Vagina (tissue), 2 donors: ENCODE results near the gene SPG11. TPM values are rescaled to one million over a fixed set of nuclear protein-coding genes. Genes with fewer than 3 reads are reported as not detected.

Experiments used
- DNase-seq, 2 donors: peaks; one replicate each; pipeline ENCODE4 v3.0.0-alpha.2; 2017; ENCODE audit errors: extremely low spot score in 2 of 2
- H3K27ac ChIP-seq: fragments of 200-600 bp; sonication (generic); one replicate; pipeline ENCODE4 v1.5.1; 2019
- H3K27me3 ChIP-seq: fragments of 200-600 bp; sonication (generic); one replicate; pipeline ENCODE4 v1.5.1; 2019
- H3K36me3 ChIP-seq, 2 donors: fragments of 200-600 bp; sonication (generic); one replicate each; pipeline ENCODE4 v1.5.1; 2017 to 2019
- H3K4me1 ChIP-seq: fragments of 200-600 bp; sonication (generic); one replicate; pipeline ENCODE4 v1.5.1; 2019
- H3K4me3 ChIP-seq, 2 donors: fragments of 200-600 bp; sonication (generic); 1 replicate in 1 of 2; 2 replicates in 1 of 2; pipeline ENCODE4 v1.5.1; 2016 to 2019
- H3K9me3 ChIP-seq: fragments of 200-600 bp; sonication (generic); one replicate; pipeline ENCODE4 v1.5.1; 2019
- CTCF ChIP-seq, 3 experiments: fragments of 450-650 bp in 2 of 3; fragments of 200-600 bp in 1 of 3; sonication (generic) in 1 of 3; IDR thresholded peaks; one replicate each; pipeline ENCODE4 v1.5.1; 2017 to 2019; ENCODE audit warnings: antibody characterized with exemption in 3 of 3, mild to moderate bottlenecking in 2 of 3, moderate library complexity in 2 of 3
- POLR2A ChIP-seq, 2 donors: fragments of 450-650 bp; IDR thresholded peaks; one replicate each; pipeline ENCODE4 v1.6.1; 2017; ENCODE audit warnings: antibody characterized with exemption in 2 of 2, mild to moderate bottlenecking in 2 of 2, moderate library complexity in 2 of 2
- POLR2AphosphoS5 ChIP-seq, 2 donors: sonication (generic); formaldehyde crosslinking; IDR thresholded peaks; one replicate each; pipeline ENCODE4 v1.9.0; 2017; ENCODE audit warnings: antibody characterized with exemption in 2 of 2, mild to moderate bottlenecking in 2 of 2, low read depth in 1 of 2; ENCODE audit not compliant: insufficient read depth in 1 of 2
- intact Hi-C: fragments of 100-400 bp; cut with DNase I; formaldehyde crosslinking; loops from one replicate; pipeline ENCODE4 v1.15.1; 2023
- small RNA-seq: library from RNA; depleted of rRNA; stranded (forward); fragments of <200 nt; gene quantifications from one replicate; pipeline ENCODE3, GENCODE V24; 2016
- total RNA-seq: library from RNA; depleted of rRNA; stranded (reverse); fragments of >200 nt; gene quantifications from one replicate; pipeline ENCODE4 v1.2.3, GENCODE V29; 2016

The SPG11 gene
- total RNA-seq, 1 donor from 2014 or later, result 98.2 TPM

GRCh38 chr15:44516436-44516835 lies 147.0 kb downstream of the SPG11 start:
- TF ChIP-seq POLR2A (IDR thresholded peaks at IDR 0.05), result no peak
- TF ChIP-seq CTCF (IDR thresholded peaks at IDR 0.05), result no peak
- no peak for TF ChIP-seq POLR2AphosphoS5 (IDR thresholded peaks at IDR 0.05; ENCODE audit: insufficient read depth in 1 of 2, low read depth in 1 of 2)
- no peak for DNase-seq
- Histone ChIP-seq H3K27me3 (no peaks in the 10 kb centered on the region), H3K36me3 (no peaks in the 10 kb centered on the region), H3K4me1 (no peaks in the 10 kb centered on the region), H3K9me3 (no peaks in the 10 kb centered on the region), H3K27ac (no peak overlapping the region), H3K4me3 (no peak overlapping the region)
- intact Hi-C loops, result no loop called here

Small RNA genes within 50 kb of the gene (small RNA-seq; reads per million reads assigned to genes)
- gene RF00019, result not detected

Other genes starting within 250 kb of the SPG11 start
- gene CTDSPL2, start 236.0 kb downstream of the SPG11 start, total RNA-seq, result 37.1 TPM
- gene EIF3J, start 126.5 kb downstream of the SPG11 start, total RNA-seq, result 47.9 TPM
- gene PATL2, start 47.7 kb upstream of the SPG11 start, total RNA-seq, result not detected
- gene B2M, start 47.9 kb upstream of the SPG11 start, total RNA-seq, result 2,630 TPM
- gene TRIM69, start 72.9 kb upstream of the SPG11 start, total RNA-seq, result 11.3 TPM